Kidney capillary endothelial cell (primary cell): Measurements from ENCODE around the gene ARID1A.
A peak's percentile ranks its signal among the peaks of the same experiment; 100 is the strongest.
"Not testable (repeated sequence)": the region's sequence is repeated elsewhere in the genome, so short reads cannot be mapped to it uniquely, and the experiment has no call there.

ENCODE experiments used
- DNase-seq: peaks from one replicate; pipeline ENCODE4 v3.0.0-alpha.2; 2018; ENCODE audit warnings: low spot score

The ARID1A gene

DNA sequence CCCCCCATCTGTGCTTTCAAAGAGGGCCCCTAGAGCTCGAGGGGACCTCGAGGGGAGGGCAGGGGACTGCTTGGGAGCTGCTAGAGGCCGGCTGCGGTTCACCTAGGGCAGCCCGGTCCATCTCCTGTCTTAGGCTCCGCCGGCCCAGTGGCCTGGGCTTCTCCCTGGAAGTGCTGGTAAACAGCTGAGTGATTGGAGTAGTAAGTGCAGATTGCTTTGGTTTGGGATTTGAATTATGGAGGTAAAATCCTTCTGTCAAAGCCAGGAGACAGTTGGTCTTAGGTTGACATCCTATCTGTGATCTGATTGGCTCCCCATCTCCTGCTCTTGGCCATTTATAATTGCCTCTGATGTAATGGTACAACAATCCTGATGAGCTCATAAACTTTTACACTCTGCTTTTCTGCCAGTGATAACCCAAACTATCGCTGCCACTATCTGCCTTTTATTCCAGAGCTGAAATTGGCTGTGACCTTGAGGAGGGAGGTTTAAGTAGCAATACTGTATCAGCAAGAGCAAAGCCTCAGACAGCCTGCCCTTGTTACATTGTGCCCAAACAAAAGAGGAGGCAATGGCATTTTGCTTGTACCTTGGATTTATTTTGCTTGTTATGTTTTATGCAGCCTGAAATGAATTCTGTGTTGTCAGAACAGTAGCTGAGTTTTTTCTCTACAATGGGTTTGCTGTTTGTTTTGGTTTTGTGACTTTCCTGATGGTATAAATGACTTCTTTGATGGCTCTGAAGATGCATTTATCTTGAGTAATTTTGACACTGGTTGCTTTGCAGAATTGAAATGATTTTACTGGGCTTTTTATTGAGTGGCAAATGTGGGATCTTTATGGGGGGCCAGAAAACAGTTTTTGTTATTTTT is 2.4 kb downstream of the ARID1A start:
- DNase-seq, result peak; percentile 86

DNA sequence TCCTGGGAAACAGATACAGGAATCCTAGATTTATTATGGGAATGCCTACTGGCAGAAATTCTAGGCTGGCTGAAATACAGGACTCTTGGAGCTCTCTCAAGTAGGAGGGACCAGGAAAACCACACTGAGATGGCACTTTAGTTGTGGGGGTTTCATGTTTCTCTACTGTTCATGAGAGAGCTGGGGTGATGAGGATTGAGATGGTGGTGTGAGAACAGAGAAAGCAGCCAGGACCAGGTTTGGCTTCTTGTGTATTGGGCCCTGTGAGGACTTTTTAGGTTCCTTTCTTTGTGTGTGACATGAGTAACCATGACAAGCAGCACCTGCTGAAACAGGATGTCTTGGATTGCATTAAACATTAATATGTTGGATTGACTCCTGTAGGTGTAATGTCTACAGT is 4.9 kb downstream of the ARID1A start:
- no peak for DNase-seq

DNA sequence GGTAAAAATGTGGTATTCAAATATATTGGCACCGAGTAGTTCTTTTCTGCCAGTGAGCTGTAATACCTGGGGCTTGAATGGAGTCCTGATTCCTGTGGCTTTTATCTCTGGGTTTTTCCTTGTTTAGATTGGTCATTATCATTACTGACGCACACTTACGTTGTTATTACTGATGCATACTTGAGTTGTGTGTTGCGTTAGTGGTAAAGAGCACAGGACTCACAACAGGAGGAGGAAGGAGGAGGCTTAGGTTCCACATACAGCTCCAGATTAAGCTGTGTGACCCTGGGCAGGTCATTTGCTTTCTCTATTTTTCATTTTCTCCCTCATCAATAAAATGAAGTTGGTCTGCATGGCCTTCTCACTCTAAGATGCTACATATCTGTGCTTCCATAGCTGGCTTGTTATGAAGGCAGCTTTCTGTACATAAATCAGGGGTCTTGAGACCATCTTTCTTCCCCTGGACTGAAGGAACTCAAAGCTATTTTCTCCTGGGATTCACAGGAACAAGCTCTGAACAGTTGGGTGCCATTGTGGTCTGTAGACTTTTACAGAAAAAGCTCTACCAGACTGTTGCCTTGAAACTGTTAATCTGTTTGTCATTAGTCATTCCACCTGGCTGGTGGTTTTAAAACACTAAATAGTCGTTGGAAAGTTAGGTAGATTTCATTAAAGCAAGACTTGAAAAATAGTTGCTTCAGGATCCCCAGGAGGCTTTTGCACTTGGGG is 5.6 kb downstream of the ARID1A start:
- no peak for DNase-seq

DNA sequence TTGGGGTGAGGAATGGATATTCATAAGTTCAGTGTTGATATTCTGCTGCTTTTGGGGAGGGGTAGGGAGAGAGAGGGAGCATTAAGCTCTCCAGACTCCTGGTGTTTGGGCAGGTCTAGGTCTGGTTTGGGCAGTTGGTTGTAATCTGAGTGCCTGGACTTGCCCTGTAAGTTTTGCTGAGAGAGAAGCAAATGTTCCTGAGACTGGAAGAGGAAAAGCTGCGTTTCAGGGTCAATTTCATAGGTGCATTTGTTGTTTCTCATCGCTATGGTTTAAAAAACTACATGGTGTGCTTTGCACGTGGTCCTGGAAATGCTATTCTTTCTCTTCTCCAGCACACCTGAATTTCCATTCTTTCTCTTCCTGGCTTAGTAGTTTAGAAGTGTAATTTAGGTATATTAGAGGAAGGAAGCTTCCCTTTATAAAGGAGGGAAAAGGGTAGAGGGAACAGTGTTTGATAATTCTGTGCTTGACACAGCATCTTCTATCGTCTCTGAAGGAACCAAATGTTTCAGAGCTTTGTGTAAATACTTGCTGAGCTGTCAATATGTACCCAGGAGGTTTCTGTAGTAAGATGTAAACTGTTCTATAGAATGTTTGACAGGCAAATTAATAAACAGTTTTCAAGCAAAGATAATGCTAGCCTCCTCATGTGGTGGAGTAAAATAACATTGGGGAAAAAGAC is 6.3 kb downstream of the ARID1A start:
- no peak for DNase-seq

DNA sequence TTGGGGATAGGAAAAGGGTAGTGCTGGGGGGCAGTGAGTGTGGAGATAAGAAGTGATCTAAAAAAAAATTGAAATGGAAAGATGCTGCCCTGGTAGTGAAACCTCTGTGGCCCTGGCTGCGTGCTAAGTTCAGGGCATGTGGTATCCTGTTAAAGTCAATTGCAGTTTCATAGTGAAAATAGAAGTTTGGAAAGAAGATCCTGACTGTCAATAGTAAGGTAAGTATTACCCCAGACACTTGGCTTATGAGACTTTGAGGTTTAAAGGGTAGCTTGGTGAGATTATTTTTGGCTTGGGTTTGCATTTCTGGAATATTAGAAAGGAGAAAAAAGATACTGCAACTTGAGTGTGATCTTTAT is 6.8 kb downstream of the ARID1A start:
- DNase-seq, result no peak

DNA sequence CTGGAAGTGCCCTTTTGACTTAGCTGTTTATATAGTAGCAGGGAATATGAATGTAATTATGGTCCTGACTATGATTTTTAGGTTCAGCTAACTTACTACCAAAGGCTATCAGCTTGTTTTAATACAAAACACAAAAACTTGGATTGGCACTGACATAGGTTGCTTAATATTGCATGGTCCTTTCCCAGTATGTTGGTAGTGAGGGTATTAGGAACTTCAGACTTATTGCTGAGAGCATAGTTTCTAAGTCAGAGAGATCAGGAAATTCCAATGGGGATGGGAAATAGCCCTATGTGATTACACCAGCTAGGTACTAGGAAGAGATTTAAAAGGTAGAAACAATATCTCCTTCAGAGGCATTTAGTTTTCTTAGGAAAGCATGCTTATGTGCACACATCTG is 7.7 kb downstream of the ARID1A start:
- no peak for DNase-seq

DNA sequence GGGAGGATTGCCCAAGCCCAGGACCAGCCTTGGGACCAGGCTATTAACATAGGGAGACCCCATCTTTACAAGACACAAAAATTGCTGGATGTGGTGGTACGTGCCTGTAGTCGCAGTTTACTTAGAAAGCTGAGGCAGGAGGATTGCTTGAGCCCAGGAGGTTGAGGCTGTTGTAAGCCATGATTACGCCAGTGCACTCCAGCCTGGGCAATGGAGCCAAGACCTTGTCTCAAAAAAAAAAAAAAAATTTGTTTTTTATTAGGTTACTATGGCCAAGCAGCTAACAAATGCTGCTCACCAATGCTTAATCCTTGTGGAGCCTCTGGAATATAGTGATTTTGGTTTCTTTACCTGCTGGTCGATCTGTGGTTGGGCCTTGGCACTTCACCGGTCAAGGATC is 8.8 kb downstream of the ARID1A start:
- no peak for DNase-seq

DNA sequence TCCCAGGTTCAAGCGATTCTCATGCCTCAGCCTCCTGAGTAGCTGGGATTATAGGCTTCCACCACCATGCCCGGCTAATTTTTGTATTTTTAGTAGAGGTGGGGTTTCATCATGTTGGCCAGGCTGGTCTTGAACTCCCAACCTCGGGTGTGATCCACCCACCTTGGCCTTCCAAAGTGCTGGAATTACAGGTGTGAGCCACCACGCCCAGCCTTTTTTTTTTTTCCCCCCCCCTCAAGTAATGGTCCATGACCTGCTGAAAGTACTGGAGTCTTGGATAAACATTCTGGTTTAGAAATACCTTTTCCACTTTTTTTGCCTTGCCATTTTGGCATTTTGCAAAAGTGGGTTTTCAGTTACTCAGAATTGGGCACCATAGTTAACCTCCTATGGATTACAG is 9.4 kb downstream of the ARID1A start:
- not testable (repeated sequence) for DNase-seq

DNA sequence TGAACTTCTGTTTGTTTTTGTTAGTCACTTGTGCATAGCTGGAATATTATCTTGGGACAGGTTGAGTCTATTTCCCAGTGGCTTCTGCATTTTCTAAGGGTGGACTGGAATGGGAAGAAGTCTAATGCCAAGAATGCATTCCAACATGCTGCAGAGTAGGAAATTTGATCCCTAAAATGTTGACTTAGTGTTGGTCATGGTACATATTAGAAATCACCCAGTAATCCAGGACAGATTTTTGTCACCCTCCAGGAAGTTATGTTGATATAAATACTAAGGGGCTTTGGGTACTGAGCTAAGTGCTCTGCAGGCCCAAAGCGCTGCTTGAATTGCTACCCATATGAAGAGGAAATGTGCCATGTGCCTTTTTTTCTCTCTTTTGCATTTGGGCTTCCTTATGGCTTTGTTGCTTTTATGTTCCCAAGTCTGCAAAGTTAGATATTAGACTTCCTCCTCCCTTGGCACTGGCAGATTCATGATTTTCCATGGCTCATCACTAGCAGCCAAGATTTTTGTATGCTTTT is 10.0 kb downstream of the ARID1A start:
- no peak for DNase-seq

DNA sequence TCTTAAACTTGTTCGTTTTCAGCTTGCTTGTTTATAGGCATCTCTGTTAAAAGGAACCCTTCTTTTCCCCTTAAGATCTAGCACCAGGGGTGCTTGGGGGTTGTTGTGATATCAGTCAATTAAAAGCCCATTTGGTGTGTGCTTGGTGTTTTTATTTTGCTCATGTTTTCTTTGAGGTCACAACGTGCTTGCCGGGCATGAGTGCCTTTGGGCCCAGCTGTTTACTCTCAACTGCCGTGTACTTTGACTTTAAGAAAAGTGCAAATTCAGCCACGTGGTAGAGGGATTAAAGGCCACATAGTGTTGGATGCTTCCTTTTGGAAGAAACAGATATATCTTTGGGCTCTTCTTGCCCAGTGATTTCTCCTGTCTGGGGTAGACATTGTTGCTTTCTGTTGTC is 10.5 kb downstream of the ARID1A start:
- no peak for DNase-seq

DNA sequence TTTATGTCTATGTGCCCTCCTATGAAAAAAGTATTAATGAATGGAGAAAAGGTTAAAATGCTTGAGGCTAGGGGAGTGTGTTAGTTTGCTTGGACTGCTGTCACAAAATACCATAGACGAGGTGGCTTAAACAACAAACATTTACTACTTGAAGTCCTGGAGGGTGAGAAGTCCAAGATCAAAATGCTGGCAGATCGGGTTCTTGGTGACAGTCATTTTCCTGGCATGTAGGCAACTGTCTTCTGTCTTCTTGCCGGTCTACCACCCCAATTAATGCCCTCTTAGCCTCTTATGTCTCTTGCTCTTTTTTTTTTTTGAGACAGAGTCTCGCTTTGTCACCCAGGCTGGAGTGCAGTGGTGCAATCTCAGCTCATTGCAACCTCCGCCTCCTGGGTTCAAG is 15.0 kb downstream of the ARID1A start:
- DNase-seq, result no peak

DNA sequence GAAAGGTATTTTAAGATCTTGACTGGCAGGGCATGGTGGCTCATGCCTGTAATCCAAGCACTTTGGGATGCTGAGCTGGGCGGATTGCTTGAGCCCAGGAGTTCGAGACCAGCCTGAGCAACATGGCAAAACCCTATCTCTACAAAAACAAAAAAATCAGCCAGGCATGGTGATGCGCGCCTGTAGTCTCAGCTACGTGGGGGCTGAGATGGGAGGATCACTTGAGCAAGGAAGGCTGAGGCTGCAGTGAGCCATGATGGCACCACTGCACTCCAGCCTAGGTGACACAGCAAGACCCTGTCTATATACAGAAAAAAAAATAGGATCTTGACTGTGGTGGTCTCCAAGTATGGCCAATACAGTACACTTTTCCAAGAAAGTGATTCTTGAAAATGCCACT is 16.0 kb downstream of the ARID1A start:
- no peak for DNase-seq

DNA sequence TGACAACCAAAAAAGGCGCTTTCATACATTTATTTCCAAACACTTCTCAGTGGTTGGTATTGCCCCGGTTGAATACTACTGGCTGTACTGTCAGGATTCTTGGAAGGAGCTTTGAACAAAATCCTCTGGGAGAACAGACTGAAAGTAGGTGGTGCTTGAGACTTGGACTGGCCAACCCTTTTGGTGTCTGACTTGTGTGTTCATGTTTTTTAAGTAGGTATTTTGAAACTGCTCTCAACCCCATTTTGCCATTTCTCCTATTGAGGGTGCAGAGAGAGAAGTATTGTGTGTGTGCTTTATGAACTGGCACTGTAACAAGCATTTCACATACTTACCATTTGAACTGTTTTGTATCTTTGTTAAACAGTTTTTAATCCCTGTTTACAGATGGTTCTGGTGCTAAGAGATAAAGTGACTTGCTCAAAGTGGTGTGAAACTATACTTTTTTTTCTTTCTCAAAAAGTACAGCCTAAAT is 21.2 kb downstream of the ARID1A start:
- no peak for DNase-seq

DNA sequence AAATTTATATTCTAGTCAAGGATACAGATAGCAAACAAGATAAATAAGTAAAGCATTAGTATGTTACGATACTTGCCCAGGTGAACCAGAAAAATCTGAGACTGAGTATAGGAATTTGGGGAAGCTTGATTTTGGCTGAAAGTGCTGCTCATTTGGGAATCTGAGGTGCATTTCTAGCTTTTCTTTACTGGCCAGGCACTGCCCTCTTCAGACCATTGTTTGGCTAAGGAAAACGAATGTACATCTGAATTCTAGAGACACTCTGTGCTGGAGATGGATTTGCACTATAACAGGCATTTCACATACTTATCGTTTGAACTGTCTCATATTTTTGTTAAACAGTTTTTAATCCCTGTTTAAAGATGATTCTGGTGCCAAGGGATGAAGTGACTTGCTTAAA is 23.4 kb downstream of the ARID1A start:
- DNase-seq, result no peak

DNA sequence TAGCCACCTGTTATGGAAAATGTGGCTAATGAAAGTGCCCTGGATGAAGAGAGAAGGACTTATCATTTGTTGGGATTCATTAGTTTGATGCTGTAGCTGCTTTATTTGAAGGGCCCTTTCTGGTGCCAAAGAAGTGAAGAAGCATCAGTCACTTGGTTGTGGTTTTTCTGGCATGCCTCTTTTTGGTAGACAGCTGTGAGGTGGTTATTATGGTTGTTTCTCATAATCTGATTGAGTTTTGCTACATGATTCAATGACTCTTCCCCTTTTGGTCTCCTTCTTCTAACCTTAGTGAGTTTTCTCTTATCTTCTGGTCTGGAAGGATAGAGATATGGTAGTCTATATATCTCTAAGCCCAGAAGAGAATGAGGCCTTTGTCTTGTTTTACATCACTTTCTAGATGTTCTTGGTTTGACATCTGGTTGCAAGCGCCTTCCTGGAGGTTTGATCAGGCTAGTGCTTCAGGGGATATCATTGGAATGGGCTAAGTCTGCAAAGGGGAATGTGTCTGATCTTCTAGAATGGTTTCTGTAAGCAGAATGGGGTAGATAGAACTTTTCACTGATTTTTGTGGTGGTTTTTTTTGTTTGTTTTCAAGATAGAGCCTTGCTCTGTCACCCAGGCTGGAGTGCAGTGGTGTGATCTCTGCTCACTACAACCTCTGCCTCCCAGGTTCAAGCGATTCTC is 26.0 kb downstream of the ARID1A start:
- DNase-seq, result no peak

DNA sequence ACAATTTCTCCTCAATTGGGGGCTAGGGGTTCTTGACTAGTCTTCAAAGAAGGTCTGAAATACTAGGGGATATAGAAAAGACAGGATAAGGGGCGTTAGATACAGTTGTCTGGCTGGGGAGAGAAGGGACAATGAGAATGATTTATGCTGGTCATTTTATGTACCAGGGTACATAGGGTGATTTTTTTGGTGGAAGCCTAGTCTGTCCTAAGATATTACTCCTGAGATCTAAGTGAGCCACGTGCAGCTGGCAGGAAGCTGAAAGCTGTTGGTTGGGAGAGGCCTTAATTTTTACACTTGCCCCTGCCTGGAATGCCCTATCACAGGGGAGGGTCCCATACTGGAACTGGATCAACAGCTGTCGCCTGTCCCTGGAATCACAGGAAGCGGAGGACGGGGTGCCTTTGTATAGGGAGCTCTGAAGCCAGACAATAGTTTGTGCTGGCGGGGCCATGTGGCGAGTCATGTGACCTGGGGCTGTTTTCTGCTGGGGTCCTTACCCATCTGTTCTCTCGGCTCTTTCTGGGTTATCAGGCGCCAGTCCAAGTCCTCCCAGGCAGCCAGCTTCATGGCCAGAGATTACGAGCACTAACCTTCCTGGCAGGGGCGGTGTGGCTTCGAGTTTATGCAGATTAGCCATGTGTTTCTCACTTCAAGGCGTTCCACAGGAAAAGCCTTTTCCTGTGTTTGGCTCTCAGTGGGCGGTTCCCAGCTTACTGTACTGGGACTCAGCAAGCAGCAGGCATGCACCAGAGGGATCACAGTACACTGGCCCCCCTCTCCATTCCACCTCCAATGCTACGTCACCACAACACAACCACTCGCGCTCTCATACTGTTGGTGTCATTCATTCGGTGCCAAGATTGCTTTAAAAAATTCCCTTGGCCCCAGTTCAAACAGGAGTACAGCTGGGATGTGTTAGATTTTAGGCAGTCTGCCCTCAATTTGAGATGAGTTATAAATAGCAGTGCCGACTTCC is 27.5 kb downstream of the ARID1A start:
- peak; percentile 96 for DNase-seq

DNA sequence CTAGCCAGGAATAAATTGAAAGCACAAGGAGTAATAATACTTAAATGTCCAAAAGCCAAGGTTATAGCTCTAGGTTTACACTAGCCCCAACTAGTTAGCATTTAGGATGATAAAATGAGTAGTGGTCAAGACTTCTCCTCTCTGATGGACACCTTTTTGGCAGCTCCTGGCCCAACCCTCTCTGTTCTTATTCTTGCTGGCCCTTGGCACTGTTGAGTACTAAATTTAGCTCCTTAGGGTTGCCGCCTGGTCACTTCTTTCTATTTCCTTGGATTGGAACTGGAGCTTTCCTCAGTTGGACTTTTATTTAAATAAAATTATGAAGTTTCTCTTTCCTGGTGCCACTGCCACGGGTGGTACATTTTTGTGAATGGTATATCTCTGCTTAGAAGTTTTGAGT is 28.3 kb downstream of the ARID1A start:
- DNase-seq, result no peak

DNA sequence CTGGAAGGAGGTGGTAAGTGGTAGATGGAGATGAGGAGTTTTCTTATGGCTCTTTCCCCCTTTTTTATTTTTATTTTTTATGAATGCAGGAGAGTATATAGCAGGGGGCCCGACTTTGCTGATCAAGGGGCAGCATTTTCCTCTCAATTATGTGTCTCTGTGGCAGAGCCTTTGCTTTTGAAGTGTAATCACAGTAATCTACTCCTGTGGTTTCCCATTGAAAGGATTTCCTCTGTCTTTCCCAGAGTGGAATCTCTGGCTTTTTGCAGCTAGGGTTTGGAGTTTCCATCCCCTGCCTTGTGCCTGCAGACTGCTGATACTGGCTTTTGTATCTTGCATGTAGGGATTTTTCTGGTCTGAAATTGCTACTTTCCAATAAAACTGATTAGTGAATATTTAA is 29.1 kb downstream of the ARID1A start:
- DNase-seq, result no peak

DNA sequence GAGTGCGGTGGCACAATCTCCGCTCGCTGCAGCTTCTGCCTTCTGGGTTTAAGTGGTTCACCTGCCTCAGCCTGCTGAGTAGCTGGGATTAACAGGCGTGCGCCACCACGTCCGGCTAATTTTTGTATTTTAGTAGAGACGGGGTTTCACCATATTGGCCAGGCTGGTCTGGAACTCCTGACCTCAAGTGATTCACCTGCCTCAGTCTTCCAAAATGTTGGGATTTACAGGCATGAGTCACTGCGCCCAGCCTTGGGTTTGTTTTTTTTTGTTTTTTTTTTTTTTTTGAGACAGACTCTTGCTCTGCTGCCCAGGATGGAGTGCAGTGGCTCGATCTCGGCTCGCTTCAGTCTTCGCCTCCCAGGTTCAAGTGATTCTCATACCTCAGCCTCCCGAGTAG is 30.1 kb downstream of the ARID1A start:
- not testable (repeated sequence) for DNase-seq

DNA sequence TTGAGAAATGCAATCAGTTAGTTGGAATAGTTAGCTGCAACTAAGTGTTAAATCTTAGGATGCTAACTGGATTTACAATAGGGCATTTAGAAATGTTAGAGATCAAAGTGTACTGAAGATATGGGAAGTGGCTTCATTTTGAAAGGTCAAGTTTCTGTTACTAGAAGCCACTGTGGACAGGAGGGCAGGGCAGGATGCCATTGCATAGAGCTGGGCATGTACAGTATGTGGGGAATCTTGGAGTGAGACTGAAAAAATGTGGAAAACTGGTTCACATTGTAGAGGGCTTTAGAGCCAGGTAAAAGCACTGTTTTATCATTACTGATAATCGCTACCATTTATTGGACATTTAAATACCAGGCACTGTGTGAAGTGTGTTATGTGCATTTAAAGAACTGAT is 31.0 kb downstream of the ARID1A start:
- DNase-seq, result no peak

DNA sequence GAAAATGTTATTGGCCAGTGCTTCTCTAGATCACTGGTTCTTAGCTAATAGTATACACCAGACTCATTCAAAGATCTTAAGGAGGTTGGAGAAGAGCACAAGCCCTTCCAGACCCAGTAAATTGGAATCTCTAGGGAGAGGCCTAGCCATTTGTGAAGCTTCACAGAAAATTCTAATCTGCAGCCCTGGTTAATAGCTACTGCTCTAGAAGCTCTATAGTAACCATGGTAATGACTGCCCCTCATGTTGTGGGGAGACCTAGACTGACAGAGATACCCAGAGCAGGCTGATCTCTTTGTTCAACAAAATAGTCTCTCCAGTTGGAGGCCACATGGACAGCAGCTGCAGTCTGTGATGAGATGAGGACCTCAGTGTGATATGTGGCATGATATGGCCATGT is 31.7 kb downstream of the ARID1A start:
- DNase-seq, result no peak
